ENCODE data around the gene UNKL. TPM values are rescaled to one million over a fixed set of nuclear protein-coding genes. Genes with fewer than 3 reads are reported as not detected.

Gene UNKL
- total and polyA plus RNA-seq, 12 donors = 10.1 to 174 (median 33.3) TPM

GRCh38 chr16:1383556-1383955, 30.9 kb downstream of the UNKL start:
- Histone ChIP-seq H3K4me3 (no peak overlapping the region), H3K9me3 (replicated peaks in 1 of 3) (no peaks in the 10 kb centered on the region), H3K27me3 (no peaks in the 10 kb centered on the region), H3K27ac (no peak overlapping the region), H3K36me3 (replicated peaks in 1 of 2) (peaks cover 0 to 8% of the 10 kb centered on the region in 2 donors), H3K4me1 (replicated peaks in 1 of 2) (peaks cover 8 to 11% of the 10 kb centered on the region in 2 donors)
- intact Hi-C loops (cut with DNase I) = no loop called here
- WGBS, 4 donors = 89 to 93% (median 92%) methylated on average over 11 to 18 of the region's 18 CpGs; no CpG with 5 or more reads in 1 of the 4 donors
- DNase-seq = no peak
- TF ChIP-seq, protein P1, sequence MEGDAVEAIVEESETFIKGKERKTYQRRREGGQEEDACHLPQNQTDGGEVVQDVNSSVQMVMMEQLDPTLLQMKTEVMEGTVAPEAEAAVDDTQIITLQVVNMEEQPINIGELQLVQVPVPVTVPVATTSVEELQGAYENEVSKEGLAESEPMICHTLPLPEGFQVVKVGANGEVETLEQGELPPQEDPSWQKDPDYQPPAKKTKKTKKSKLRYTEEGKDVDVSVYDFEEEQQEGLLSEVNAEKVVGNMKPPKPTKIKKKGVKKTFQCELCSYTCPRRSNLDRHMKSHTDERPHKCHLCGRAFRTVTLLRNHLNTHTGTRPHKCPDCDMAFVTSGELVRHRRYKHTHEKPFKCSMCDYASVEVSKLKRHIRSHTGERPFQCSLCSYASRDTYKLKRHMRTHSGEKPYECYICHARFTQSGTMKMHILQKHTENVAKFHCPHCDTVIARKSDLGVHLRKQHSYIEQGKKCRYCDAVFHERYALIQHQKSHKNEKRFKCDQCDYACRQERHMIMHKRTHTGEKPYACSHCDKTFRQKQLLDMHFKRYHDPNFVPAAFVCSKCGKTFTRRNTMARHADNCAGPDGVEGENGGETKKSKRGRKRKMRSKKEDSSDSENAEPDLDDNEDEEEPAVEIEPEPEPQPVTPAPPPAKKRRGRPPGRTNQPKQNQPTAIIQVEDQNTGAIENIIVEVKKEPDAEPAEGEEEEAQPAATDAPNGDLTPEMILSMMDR (IDR thresholded peaks at IDR 0.05) = no peak
- no peak for TF ChIP-seq POLR2A (IDR thresholded peaks at IDR 0.05)

GRCh38 chr16:1381612-1382406, 32.7 kb downstream of the UNKL start:
- TF ChIP-seq POLR2A (IDR thresholded peaks at IDR 0.05) = no peak
- TF ChIP-seq, protein P1 (IDR thresholded peaks at IDR 0.05) = no peak
- no peak overlapping the region for H3K27ac ChIP-seq
- no peak for DNase-seq
- WGBS, 4 donors = 86 to 94% (median 89%) methylated on average over 7 to 9 of the region's 9 CpGs
- intact Hi-C loops (cut with DNase I) = no loop called here
- no peaks in the 10 kb centered on the region for H3K27me3 ChIP-seq
- peaks cover 12 to 22% of the 10 kb centered on the region in 2 donors for H3K4me1 ChIP-seq (replicated peaks in 1 of 2)
- no peak overlapping the region for H3K4me3 ChIP-seq
- H3K9me3 ChIP-seq (replicated peaks in 1 of 3) = no peaks in the 10 kb centered on the region
- H3K36me3 ChIP-seq (replicated peaks in 1 of 2) = peaks cover 0 to 8% of the 10 kb centered on the region in 2 donors

DNA sequence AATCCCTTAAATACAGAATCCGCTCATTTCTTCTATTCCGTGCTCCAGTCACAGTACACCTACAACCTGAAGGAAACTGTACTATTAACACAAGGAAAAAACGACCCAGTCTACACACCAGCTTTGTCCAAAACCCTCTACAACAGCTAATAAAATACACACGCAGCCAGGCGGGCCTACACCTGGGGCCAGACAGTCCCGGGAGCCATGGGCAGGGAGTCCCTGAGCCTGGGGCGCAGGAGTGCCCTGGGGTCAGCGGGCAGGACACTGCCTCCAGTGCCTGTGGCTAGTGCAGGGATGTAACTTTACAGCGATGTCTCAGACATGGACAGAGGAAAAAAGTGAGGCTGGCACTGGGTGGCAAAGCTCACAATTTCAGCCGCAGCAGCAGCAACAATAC, 34.3 kb downstream of the UNKL start:
- DNase-seq = no peak
- Histone ChIP-seq H3K4me3 (no peak overlapping the region), H3K27me3 (no peaks in the 10 kb centered on the region), H3K27ac (peak overlapping the region in 4 of 5 donors; percentile 37 to 98 (median 97)), H3K36me3 (replicated peaks in 1 of 2) (peaks cover 0 to 8% of the 10 kb centered on the region in 2 donors), H3K4me1 (replicated peaks in 1 of 2) (peaks cover 12 to 22% of the 10 kb centered on the region in 2 donors), H3K9me3 (replicated peaks in 1 of 3) (no peaks in the 10 kb centered on the region)
- WGBS, 4 donors = 84 to 90% (median 87%) methylated on average over 8 to 10 of the region's 10 CpGs
- TF ChIP-seq, protein P1 (IDR thresholded peaks at IDR 0.05) = no peak
- TF ChIP-seq POLR2A (IDR thresholded peaks at IDR 0.05) = no peak
- intact Hi-C loops (cut with DNase I) = no loop called here

- DNase-seq = peak; percentile 58 to 77 (median 73)
- Histone ChIP-seq H3K4me3 (peak overlapping the region in 2 of 4 donors; percentile 24 to 56), H3K36me3 (replicated peaks in 1 of 2) (peaks cover 0 to 8% of the 10 kb centered on the region in 2 donors), H3K4me1 (replicated peaks in 1 of 2) (peaks cover 12 to 22% of the 10 kb centered on the region in 2 donors), H3K9me3 (replicated peaks in 1 of 3) (no peaks in the 10 kb centered on the region), H3K27ac (peak overlapping the region; percentile 89 to 98 (median 97)), H3K27me3 (no peaks in the 10 kb centered on the region)
- TF ChIP-seq POLR2A (IDR thresholded peaks at IDR 0.05) = peak in 1 of 2 donors; percentile 73
- TF ChIP-seq, protein P1 (IDR thresholded peaks at IDR 0.05) = no peak
- intact Hi-C loops (cut with DNase I) = no loop called here
- WGBS, 4 donors = 4 to 30% (median 7%) methylated on average over 2 to 95 of the region's 95 CpGs
Measured at GRCh38 chr16:1379304-1380076, 35.0 kb downstream of the UNKL start.
